GM19351 (cell line): ENCODE data around the gene PTPN20.

Source experiments
- ATAC-seq: cut with Tn5 transposase; IDR thresholded peaks from one replicate; pipeline ENCODE4 v1.9.1; 2021; ENCODE audit warnings: mild to moderate bottlenecking, moderate library complexity; ENCODE audit not compliant: unreplicated experiment

The PTPN20 gene

GRCh38 chr10:47047577-47048525, 136.6 kb downstream of the PTPN20 start:
- peak; percentile 48 for ATAC-seq

- no peak for ATAC-seq
Measured at GRCh38 chr10:47048526-47048905, 137.3 kb downstream of the PTPN20 start.

- no peak for ATAC-seq
Measured at GRCh38 chr10:47049056-47049851, 138.0 kb downstream of the PTPN20 start.

GRCh38 chr10:47049906-47050305, 138.7 kb downstream of the PTPN20 start:
- no peak for ATAC-seq

GRCh38 chr10:47050618-47051455, 139.6 kb downstream of the PTPN20 start:
- no peak for ATAC-seq

- no peak for ATAC-seq
Measured at GRCh38 chr10:47051741-47052238, 140.6 kb downstream of the PTPN20 start.
